Common myeloid progenitor, CD34-positive (primary cell): Measurements from ENCODE around the gene RB1.

Experiments used
- CTCF ChIA-PET: fragments of 350-600 bp; sonication (Branson Sonifier 250); formaldehyde crosslinking; loops from one replicate; lab custom pipeline; 2021; ENCODE audit warnings: antibody characterized with exemption; lab: Charles Lee
- POLR2A ChIA-PET: fragments of 350-600 bp; sonication (Branson Sonifier 250); formaldehyde crosslinking; loops from one replicate; lab custom pipeline; 2021; ENCODE audit warnings: antibody characterized with exemption; lab: Charles Lee
- DNase-seq, 3 donors: peaks; one replicate each; pipeline versions ENCODE4 v3.0.0 to v3.0.0-alpha.2; 2013
- H3K27ac ChIP-seq, 2 experiments: 1 replicate in 1 of 2; 2 replicates in 1 of 2; pipeline ENCODE4 v1.7.0; 2013; ENCODE audit warnings: inconsistent platforms in 2 of 2, low read length in 2 of 2, mild to moderate bottlenecking in 2 of 2, low read depth in 1 of 2, moderate library complexity in 1 of 2; ENCODE audit not compliant: severe bottlenecking in 2 of 2, insufficient read depth in 1 of 2, poor library complexity in 1 of 2
- H3K27me3 ChIP-seq, 5 experiments: replicated peaks in 2 of 5; 1 replicate in 3 of 5; 2 replicates in 2 of 5; pipeline versions ENCODE4 v1.6.1 to v1.7.0; 2013; ENCODE audit warnings: low read length in 4 of 5, mild to moderate bottlenecking in 2 of 5, moderate library complexity in 2 of 5, inconsistent platforms in 1 of 5; ENCODE audit not compliant: insufficient read depth in 5 of 5, control insufficient read depth in 4 of 5
- H3K36me3 ChIP-seq, 4 experiments: 1 replicate in 2 of 4; 2 replicates in 2 of 4; pipeline versions ENCODE4 v1.6.1 to v1.7.0; 2013; ENCODE audit warnings: low read length in 3 of 4, control low read depth in 1 of 4, mild to moderate bottlenecking in 1 of 4; ENCODE audit not compliant: control insufficient read depth in 4 of 4, insufficient read depth in 4 of 4
- H3K4me1 ChIP-seq, 4 experiments: 1 replicate in 3 of 4; 2 replicates in 1 of 4; pipeline versions ENCODE4 v1.6.1 to v1.7.1; 2013; ENCODE audit warnings: low read length in 3 of 4, mild to moderate bottlenecking in 3 of 4, control low read depth in 1 of 4, inconsistent platforms in 1 of 4, moderate library complexity in 1 of 4; ENCODE audit not compliant: control insufficient read depth in 4 of 4, insufficient read depth in 4 of 4; ENCODE audit errors: control extremely low read depth in 1 of 4
- H3K4me3 ChIP-seq, 7 experiments: 1 replicate in 4 of 7; 2 replicates in 3 of 7; pipeline versions ENCODE4 v1.5.1 to v1.7.0; 2013; ENCODE audit warnings: mild to moderate bottlenecking in 7 of 7, low read length in 6 of 7, moderate library complexity in 6 of 7, inconsistent platforms in 2 of 7, low read depth in 2 of 7, control low read depth in 1 of 7; ENCODE audit not compliant: insufficient read depth in 4 of 7, control insufficient read depth in 1 of 7; ENCODE audit errors: extremely low read depth in 1 of 7
- H3K9me3 ChIP-seq, 5 experiments: 1 replicate in 4 of 5; 2 replicates in 1 of 5; pipeline versions ENCODE4 v1.6.1 to v1.7.1; 2013; ENCODE audit warnings: low read length in 4 of 5, mild to moderate bottlenecking in 2 of 5, inconsistent platforms in 1 of 5, low read depth in 1 of 5, moderate library complexity in 1 of 5; ENCODE audit not compliant: control insufficient read depth in 4 of 5, insufficient read depth in 2 of 5; ENCODE audit errors: control extremely low read depth in 1 of 5
- WGBS: methylation state at CpG from one replicate; pipeline ENCODE4 v1.1.5; 2013; ENCODE audit not compliant: insufficient coverage; 5-methylcytosine and 5-hydroxymethylcytosine counted together

The RB1 gene

GRCh38 chr13:48263196-48263595 is 40.4 kb upstream of the RB1 start:
- POLR2A ChIA-PET: no interaction called here
- H3K36me3 ChIP-seq: peaks cover 21 to 59% (median 40%) of the 10 kb centered on the region in 4 experiments

DNA sequence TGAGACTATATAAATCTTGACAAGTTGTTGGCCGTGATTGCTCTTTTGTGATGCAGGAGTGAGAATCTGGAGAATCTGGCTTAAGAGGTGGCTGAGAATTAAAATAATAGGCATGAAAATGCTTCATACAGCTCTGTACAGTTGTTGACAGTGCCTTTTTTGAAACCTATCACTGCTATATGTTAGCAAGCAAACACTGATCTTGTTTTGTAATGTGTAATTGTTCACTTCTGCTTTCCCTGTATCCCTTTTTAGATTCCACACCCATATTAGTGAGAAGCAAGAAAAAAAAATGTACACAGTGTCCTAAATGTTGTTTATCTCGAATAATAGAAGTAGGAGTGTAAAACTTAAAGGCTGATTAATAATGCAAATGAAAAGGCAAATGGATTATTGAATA is 39.5 kb upstream of the RB1 start:
- WGBS: 100% methylated on average over 2 of the region's 2 CpGs
- Histone ChIP-seq H3K4me1 (peaks cover 0 to 5% (median 3%) of the 10 kb centered on the region in 4 experiments), H3K9me3 (no peaks in the 10 kb centered on the region), H3K4me3 (no peak overlapping the region), H3K36me3 (peaks cover 16 to 50% (median 34%) of the 10 kb centered on the region in 4 experiments), H3K27me3 (no peaks in the 10 kb centered on the region), H3K27ac (no peak overlapping the region)
- CTCF ChIA-PET: interaction anchor here (2.4 kb wide), 1 partner anchor 21 kb away, joined by 8 read pairs; no protein-coding TSS in a partner anchor
- DNase-seq: no peak
- POLR2A ChIA-PET: no interaction called here

More at GRCh38 chr13:48263196-48263595, 40.4 kb upstream of the RB1 start:
- Histone ChIP-seq H3K27me3 (no peaks in the 10 kb centered on the region), H3K4me1 (peaks cover 0 to 5% (median 3%) of the 10 kb centered on the region in 4 experiments), H3K27ac (no peak overlapping the region), H3K4me3 (no peak overlapping the region), H3K9me3 (no peaks in the 10 kb centered on the region)
- 100% methylated on average over 1 of the region's 1 CpG for WGBS
- CTCF ChIA-PET: interaction anchor here (2.4 kb wide), 1 partner anchor 21 kb away, joined by 8 read pairs; no protein-coding TSS in a partner anchor
- no peak for DNase-seq

- H3K4me3 ChIP-seq: no peak overlapping the region
- peak in 2 of 3 donors; percentile 51 to 60 for DNase-seq
- H3K36me3 ChIP-seq: peaks cover 14 to 47% (median 32%) of the 10 kb centered on the region in 4 experiments
- no peaks in the 10 kb centered on the region for H3K9me3 ChIP-seq
- ChIA-PET CTCF (interaction anchor here (0.9 to 3.0 kb wide), 4 partner anchors 19 to 138 kb away, joined by 3 to 8 read pairs (median 5); partner anchors contain the start of gene ITM2B), POLR2A (no interaction called here)
- peak overlapping the region in 1 of 2 experiments; percentile 38 for H3K27ac ChIP-seq
- WGBS: 42% methylated on average over 8 of the region's 8 CpGs
- peaks cover 0 to 5% (median 3%) of the 10 kb centered on the region in 4 experiments for H3K4me1 ChIP-seq
- H3K27me3 ChIP-seq: no peaks in the 10 kb centered on the region
Observed at GRCh38 chr13:48265217-48265815, 38.2 kb upstream of the RB1 start.

DNA sequence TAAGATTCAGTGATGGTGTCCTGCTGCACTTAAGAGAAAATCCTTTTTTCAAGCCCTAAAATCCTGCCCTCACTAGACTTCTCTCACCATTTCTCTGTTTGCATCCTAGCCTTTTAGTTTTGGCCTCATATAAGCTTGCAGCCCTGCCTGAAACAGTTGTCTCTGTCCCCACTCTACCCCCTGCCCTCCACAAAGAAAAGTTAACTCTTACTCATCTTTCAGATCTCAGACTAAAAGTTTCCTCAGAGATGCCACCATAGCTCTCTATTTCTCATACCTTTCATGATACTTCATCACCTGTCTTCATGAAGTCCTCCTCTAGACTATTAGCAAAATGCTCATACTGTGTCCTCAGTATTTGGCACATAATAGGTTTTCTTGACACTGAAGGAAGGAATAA is 37.4 kb upstream of the RB1 start:
- Histone ChIP-seq H3K27me3 (no peaks in the 10 kb centered on the region), H3K9me3 (no peaks in the 10 kb centered on the region), H3K27ac (no peak overlapping the region), H3K36me3 (peaks cover 14 to 42% (median 28%) of the 10 kb centered on the region in 4 experiments), H3K4me3 (no peak overlapping the region), H3K4me1 (peaks cover 0 to 5% (median 3%) of the 10 kb centered on the region in 4 experiments)
- DNase-seq: no peak
- ChIA-PET CTCF (interaction anchor here (1.5 to 3.0 kb wide), 2 partner anchors 19 to 139 kb away, joined by 3 to 7 read pairs; no protein-coding TSS in a partner anchor), POLR2A (no interaction called here)

DNA sequence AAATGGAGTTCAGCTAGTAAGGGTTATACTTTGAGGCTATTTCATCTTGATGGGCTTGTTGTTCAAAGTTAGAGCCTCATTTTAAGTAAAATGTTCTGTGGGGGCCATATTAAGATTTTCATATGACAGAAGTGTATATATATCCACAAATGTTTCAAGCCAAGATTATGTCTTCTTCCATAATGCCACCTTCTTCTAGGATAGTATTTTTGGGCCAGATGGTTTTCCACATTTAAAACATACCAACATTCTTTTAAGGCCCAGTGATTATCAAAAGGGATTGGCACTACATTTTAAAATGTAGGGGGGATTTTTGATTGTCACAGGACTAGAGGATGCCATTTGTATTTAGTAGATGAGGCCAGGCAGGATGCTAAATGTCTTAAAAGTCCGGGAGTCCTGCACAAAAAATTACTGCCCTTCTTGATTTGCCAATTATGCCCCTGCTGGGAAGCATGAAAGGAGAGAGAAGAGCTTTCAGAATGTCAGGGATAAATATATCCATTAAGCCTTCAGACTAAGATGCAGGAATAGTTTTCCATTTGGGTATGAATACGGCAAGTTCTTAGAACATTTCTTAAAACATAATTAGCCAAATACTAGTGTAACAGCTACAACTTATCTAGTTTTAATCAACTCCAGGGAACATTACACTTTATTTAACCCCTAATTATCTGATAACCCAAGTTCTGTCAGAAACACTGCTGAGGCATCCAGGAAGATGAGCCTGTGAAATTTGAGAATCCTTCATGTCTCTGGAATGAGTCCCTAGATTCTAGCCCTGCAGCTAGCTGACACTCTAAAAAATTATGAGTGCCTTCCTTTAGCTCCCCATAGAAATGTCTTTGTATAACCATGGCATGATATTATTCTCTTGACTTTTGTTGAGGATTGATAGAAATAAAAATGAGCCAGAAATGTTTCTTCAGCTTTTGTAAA is 36.6 kb upstream of the RB1 start:
- H3K36me3 ChIP-seq: peaks cover 14 to 34% (median 24%) of the 10 kb centered on the region in 4 experiments
- no peak overlapping the region for H3K27ac ChIP-seq
- DNase-seq: no peak
- H3K4me1 ChIP-seq: peaks cover 0 to 5% (median 3%) of the 10 kb centered on the region in 4 experiments
- no peaks in the 10 kb centered on the region for H3K9me3 ChIP-seq
- WGBS: 82% methylated on average over 1 of the region's 2 CpGs
- H3K27me3 ChIP-seq: no peaks in the 10 kb centered on the region
- H3K4me3 ChIP-seq: no peak overlapping the region
- ChIA-PET CTCF (interaction anchor here (1.5 to 3.0 kb wide), 2 partner anchors 19 to 140 kb away, joined by 3 to 7 read pairs; no protein-coding TSS in a partner anchor), POLR2A (interaction anchor here (0.6 kb wide), 2 partner anchors 11 to 311 kb away, joined by 3 to 9 read pairs; no protein-coding TSS in a partner anchor)

GRCh38 chr13:48268019-48268418 is 35.5 kb upstream of the RB1 start:
- no peak overlapping the region for H3K4me3 ChIP-seq
- WGBS: 100% methylated on average over 2 of the region's 4 CpGs
- peaks cover 9 to 24% (median 17%) of the 10 kb centered on the region in 4 experiments for H3K36me3 ChIP-seq
- CTCF ChIA-PET: no interaction called here
- POLR2A ChIA-PET: no interaction called here
- peaks cover 0 to 5% (median 3%) of the 10 kb centered on the region in 4 experiments for H3K4me1 ChIP-seq
- no peaks in the 10 kb centered on the region for H3K27me3 ChIP-seq
- DNase-seq: no peak
- no peak overlapping the region for H3K27ac ChIP-seq
- no peaks in the 10 kb centered on the region for H3K9me3 ChIP-seq
